PC-9 (cell line): ENCODE measurements around the gene NCDN. TPM values are rescaled to one million over a fixed set of nuclear protein-coding genes. Genes with fewer than 3 reads are reported as not detected.

Experiments
- BruUV-seq: library from RNA; stranded (reverse); fragments of 400-500 nt; replicated peaks from 2 replicates; lab custom pipeline; 2021; lab: Mats Ljungman, UMichigan
- CTCF ChIA-PET: fragments of 300-600 bp; sonication (Branson Sonifier 250); formaldehyde crosslinking; loops from one replicate; lab custom pipeline; 2022; ENCODE audit warnings: antibody characterized with exemption; lab: Charles Lee
- POLR2A ChIA-PET: fragments of 300-600 bp; sonication (Branson Sonifier 250); formaldehyde crosslinking; loops from one replicate; lab custom pipeline; 2022; ENCODE audit warnings: antibody characterized with exemption; ENCODE audit not compliant: unreplicated experiment; lab: Charles Lee
- DNase-seq, 2 experiments: peaks; one replicate each; pipeline versions ENCODE4 v3.0.0 to v3.0.0-alpha.2; 2015 to 2022; ENCODE audit warnings: mixed read lengths in 1 of 2
- H2AFZ ChIP-seq: fragments of 200-600 bp; sonication (generic); 2 replicates; pipeline ENCODE4 v1.8.1; 2017; ENCODE audit warnings: antibody characterized with exemption
- H3F3A ChIP-seq: fragments of 200-600 bp; sonication (generic); 2 replicates; pipeline ENCODE4 v1.8.1; 2017; ENCODE audit warnings: antibody characterized with exemption, mild to moderate bottlenecking, low read depth; ENCODE audit not compliant: insufficient read depth
- H3K27ac ChIP-seq: fragments of 200-600 bp; sonication (generic); 2 replicates; pipeline ENCODE4 v1.6.1; 2016; ENCODE audit warnings: mixed run types
- H3K27me3 ChIP-seq: fragments of 200-600 bp; sonication (generic); 2 replicates; pipeline ENCODE4 v1.6.1; 2016; ENCODE audit warnings: low read depth, mixed run types; ENCODE audit not compliant: insufficient read depth
- H3K36me3 ChIP-seq: fragments of 200-600 bp; sonication (generic); 2 replicates; pipeline ENCODE4 v1.6.1; 2016; ENCODE audit warnings: low read depth, mixed run types
- H3K4me1 ChIP-seq: fragments of 200-600 bp; sonication (generic); replicated peaks from 2 replicates; pipeline ENCODE4 v1.6.1; 2016; ENCODE audit warnings: mixed run types; ENCODE audit not compliant: insufficient read depth
- H3K4me2 ChIP-seq: fragments of 200-600 bp; sonication (generic); 2 replicates; pipeline ENCODE4 v1.6.1; 2017; ENCODE audit warnings: mixed run types
- H3K4me3 ChIP-seq: fragments of 200-600 bp; sonication (generic); 2 replicates; pipeline ENCODE4 v1.6.1; 2016; ENCODE audit warnings: mixed run types
- H3K79me2 ChIP-seq: fragments of 200-600 bp; sonication (generic); 2 replicates; pipeline ENCODE4 v1.6.1; 2017; ENCODE audit warnings: low read depth, mixed run types
- H3K9me2 ChIP-seq: fragments of 200-600 bp; sonication (generic); 2 replicates; pipeline ENCODE4 v1.8.1; 2017; ENCODE audit warnings: mild to moderate bottlenecking; ENCODE audit not compliant: insufficient read depth
- H3K9me3 ChIP-seq: fragments of 200-600 bp; sonication (generic); 2 replicates; pipeline ENCODE4 v1.8.1; 2016; ENCODE audit warnings: low read depth; ENCODE audit not compliant: insufficient read depth
- H4K20me1 ChIP-seq: fragments of 200-600 bp; sonication (generic); 2 replicates; pipeline ENCODE4 v1.8.1; 2017; ENCODE audit not compliant: insufficient read depth
- CTCF ChIP-seq: fragments of 200-600 bp; sonication (generic); conservative IDR thresholded peaks from 2 replicates; pipeline ENCODE4 v1.6.1; 2017; ENCODE audit warnings: mixed run types, antibody characterized with exemption, mild to moderate bottlenecking, moderate library complexity
- EZH2 ChIP-seq: fragments of 200-600 bp; sonication (generic); IDR thresholded peaks from 2 replicates; pipeline ENCODE4 v1.8.0; 2017; ENCODE audit warnings: antibody characterized with exemption, low read depth
- intact Hi-C: fragments of 100-400 bp; cut with micrococcal nuclease; formaldehyde crosslinking; loops from one replicate; pipeline ENCODE4 v1.10.0; 2022; ENCODE audit not compliant: unreplicated experiment
- total RNA-seq: library from RNA; stranded (reverse); gene quantifications from 2 replicates; pipeline ENCODE4 v1.2.3, GENCODE V29; 2021

NCDN gene
- total RNA-seq, 1 experiment from 2014 or later, result 26.6 TPM

GRCh38 chr1:35519432-35519831, 38.2 kb upstream of the NCDN start:
- H4K20me1 ChIP-seq, result peaks cover 7% of the 10 kb centered on the region; the same call in 1 of the 2 replicates
- peaks cover 20% of the 10 kb centered on the region; the same call in 1 of the 2 replicates for H3K79me2 ChIP-seq
- no peak overlapping the region for H2AFZ ChIP-seq
- no peaks in the 10 kb centered on the region for H3K27me3 ChIP-seq
- intact Hi-C loops, result no loop called here
- TF ChIP-seq EZH2 (no peak), CTCF (no peak)
- peaks cover 8% of the 10 kb centered on the region for H3K9me3 ChIP-seq
- ChIA-PET CTCF (no interaction called here), POLR2A (interaction anchor here (0.6 kb wide), 1 partner anchor 238 kb away, joined by 11 read pairs; no protein-coding TSS in a partner anchor)
- H3K4me1 ChIP-seq, result no peaks in the 10 kb centered on the region; the same call in 1 of the 2 replicates
- no peak overlapping the region for H3K4me3 ChIP-seq
- H3K4me2 ChIP-seq, result no peak overlapping the region
- peaks cover 14% of the 10 kb centered on the region; the same call in 1 of the 2 replicates for H3F3A ChIP-seq
- no TSS peak for BruUV-seq
- 0 out of 2 replicates have a peak, but pooled peaks cover 5% of the 10 kb centered on the region for H3K36me3 ChIP-seq
- H3K9me2 ChIP-seq, result no peaks in the 10 kb centered on the region
- DNase-seq, result no peak
- no peak overlapping the region for H3K27ac ChIP-seq

GRCh38 chr1:35524106-35524505, 33.5 kb upstream of the NCDN start:
- Histone ChIP-seq H3K79me2 (no peaks in the 10 kb centered on the region), H3K4me3 (no peak overlapping the region), H3K36me3 (0 out of 2 replicates have a peak, but pooled peaks cover 5% of the 10 kb centered on the region), H2AFZ (no peak overlapping the region), H3K27me3 (no peaks in the 10 kb centered on the region), H3F3A (peaks cover 21% of the 10 kb centered on the region; the same call in 1 of the 2 replicates), H3K4me1 (no peaks in the 10 kb centered on the region; the same call in 1 of the 2 replicates), H3K4me2 (no peak overlapping the region), H4K20me1 (no peaks in the 10 kb centered on the region), H3K27ac (no peak overlapping the region), H3K9me3 (peaks cover 16% of the 10 kb centered on the region), H3K9me2 (no peaks in the 10 kb centered on the region)
- intact Hi-C loops, result loop anchor here (1.0 kb wide), 1 partner anchor 18 kb away; no protein-coding TSS in a partner anchor
- TF ChIP-seq CTCF, result no peak
- TF ChIP-seq EZH2, result no peak
- peak in 1 of 2 experiments; percentile 63 for DNase-seq
- CTCF ChIA-PET, result no interaction called here
- POLR2A ChIA-PET, result no interaction called here
- no TSS peak for BruUV-seq

- Histone ChIP-seq H2AFZ (no peak overlapping the region), H3K4me1 (no peaks in the 10 kb centered on the region), H3K4me3 (no peak overlapping the region), H3F3A (no peaks in the 10 kb centered on the region), H3K27ac (no peak overlapping the region), H3K9me3 (peaks cover 33% of the 10 kb centered on the region; the same call in 1 of the 2 replicates), H4K20me1 (no peaks in the 10 kb centered on the region), H3K9me2 (no peaks in the 10 kb centered on the region), H3K4me2 (no peak overlapping the region), H3K79me2 (0 out of 2 replicates have a peak, but pooled peaks cover under 1% of the 10 kb centered on the region), H3K36me3 (peaks cover 9% of the 10 kb centered on the region; the same call in 1 of the 2 replicates), H3K27me3 (no peaks in the 10 kb centered on the region)
- ChIA-PET CTCF (no interaction called here), POLR2A (no interaction called here)
- DNase-seq, result no peak
- intact Hi-C loops, result no loop called here
- no peak for TF ChIP-seq EZH2
- BruUV-seq, result no TSS peak
Measured at GRCh38 chr1:35530168-35530567, 27.4 kb upstream of the NCDN start.
